LNCaP clone FGC (cell line): ENCODE results near the gene NAALADL1.

Experiments
- DNase-seq: peaks from one replicate; pipeline ENCODE4 v3.0.0-alpha.2; 2011; ENCODE audit warnings: low read depth
- H3K4me3 ChIP-seq: 2 replicates; pipeline ENCODE4 v1.5.1; 2011; ENCODE audit warnings: mild to moderate bottlenecking, low read depth, low read length, control low read depth
- TF ChIP-seq, protein P1 (sequence below): IDR thresholded peaks from 2 replicates; pipeline ENCODE4 v1.5.1; 2012; ENCODE audit warnings: mild to moderate bottlenecking; ENCODE audit not compliant: control insufficient read depth, insufficient read depth; ENCODE audit errors: extremely low read depth

Gene NAALADL1

DNA sequence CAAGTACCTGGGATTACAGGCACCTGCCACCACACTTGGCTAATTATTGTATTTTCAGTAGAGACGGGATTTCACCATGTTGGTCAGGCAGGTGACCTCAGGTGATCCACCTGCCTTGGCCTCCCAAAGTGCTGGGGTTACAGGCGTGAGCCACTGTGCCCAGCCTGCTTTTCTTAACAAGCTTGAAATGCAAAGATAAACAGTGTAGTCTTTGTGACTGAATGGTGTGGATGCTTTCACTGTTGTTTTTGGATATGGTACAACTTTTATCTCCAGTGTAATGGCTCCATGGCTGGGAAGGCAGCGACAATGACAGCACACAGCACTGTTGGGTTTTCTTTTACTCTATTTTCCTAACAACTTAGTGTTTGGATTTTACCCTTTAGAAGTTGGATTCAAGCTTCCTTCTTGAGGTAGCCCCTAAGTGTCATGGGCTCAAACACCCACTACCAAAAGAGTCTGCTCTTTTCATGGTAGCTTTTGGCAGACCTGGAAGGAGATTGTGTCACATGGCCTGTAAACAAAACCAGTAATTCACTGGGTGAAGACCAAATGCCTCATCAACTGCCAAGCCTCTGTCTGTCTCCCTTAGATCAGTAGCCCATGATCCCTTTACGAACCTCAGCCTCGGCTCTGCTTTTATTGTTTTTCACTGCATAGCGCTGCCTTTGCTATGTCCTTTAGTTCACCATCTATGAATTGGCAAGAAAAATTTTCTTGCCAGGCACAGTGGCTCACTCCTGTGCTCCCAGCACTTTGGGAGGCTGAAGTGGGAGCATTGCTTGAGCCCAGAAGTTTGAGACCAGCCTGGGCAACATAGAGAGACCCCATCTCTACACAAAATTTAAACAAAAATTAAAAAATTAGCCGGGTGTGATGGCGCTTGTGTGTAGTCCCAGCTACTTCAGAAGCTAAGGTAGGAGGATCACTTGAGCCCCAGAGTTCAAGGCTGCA is 44.1 kb upstream of the NAALADL1 start:
- TF ChIP-seq, protein P1, sequence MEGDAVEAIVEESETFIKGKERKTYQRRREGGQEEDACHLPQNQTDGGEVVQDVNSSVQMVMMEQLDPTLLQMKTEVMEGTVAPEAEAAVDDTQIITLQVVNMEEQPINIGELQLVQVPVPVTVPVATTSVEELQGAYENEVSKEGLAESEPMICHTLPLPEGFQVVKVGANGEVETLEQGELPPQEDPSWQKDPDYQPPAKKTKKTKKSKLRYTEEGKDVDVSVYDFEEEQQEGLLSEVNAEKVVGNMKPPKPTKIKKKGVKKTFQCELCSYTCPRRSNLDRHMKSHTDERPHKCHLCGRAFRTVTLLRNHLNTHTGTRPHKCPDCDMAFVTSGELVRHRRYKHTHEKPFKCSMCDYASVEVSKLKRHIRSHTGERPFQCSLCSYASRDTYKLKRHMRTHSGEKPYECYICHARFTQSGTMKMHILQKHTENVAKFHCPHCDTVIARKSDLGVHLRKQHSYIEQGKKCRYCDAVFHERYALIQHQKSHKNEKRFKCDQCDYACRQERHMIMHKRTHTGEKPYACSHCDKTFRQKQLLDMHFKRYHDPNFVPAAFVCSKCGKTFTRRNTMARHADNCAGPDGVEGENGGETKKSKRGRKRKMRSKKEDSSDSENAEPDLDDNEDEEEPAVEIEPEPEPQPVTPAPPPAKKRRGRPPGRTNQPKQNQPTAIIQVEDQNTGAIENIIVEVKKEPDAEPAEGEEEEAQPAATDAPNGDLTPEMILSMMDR, result no peak
- peak; percentile 92 for DNase-seq

DNA sequence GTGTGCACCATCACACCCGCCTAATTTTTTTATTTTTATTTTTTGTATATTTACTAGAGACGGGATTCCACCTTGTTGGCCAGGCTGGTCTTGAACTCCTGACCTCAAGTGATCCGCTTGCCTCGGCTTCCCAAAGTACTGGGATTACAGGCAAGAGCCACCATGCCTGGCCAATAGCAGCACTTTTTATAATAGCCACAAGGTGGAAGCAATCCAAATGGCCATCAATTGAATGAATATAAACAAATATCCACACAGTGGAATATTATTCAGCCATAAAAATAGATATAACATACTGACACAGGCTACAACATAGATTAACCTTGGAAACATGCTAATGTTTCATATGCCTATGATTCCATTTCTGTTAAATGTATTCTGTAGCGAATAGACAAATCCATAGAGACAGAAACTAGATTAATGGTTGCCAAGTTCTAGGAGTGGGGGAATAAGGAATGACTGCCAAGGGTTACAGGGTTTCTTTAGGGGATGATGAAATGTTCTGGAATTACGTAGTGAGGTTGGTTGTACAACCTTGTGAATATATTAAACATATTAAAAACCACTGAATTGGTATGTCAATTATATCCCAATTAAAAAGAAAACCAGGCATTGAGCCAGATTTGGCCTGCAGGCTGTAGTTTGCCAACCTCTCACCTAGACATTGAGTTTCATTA is 42.5 kb upstream of the NAALADL1 start:
- DNase-seq, result peak; percentile 75
- TF ChIP-seq, protein P1, result 0 out of 2 replicates have a peak, but pooled peaks have one; percentile 9
- no peak overlapping the region for H3K4me3 ChIP-seq

More for the DNA sequence above, 44.1 kb upstream of the NAALADL1 start:
- peak overlapping the region; percentile 12 for H3K4me3 ChIP-seq

DNA sequence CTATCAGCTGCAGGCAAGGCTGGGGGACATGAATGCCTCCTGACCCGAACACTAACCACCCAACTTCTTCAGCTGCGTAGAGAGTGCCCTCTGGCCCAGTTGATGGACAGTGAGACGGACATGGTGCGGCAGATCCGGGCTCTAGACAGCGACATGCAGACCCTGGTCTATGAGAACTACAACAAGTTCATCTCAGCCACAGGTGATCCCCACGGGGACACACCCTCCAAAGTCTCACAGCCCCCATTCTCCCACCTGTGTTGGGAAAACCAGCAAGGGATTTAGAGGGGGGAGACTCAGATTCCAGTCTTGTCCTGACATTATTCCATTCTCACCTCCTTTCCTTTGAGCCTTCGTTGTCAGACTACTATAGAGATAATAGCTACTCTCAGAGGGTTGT is 38.6 kb upstream of the NAALADL1 start:
- TF ChIP-seq, protein P1, result no peak
- H3K4me3 ChIP-seq, result peak overlapping the region; percentile 75
- DNase-seq, result no peak

GRCh38 chr11:65095974-65096806 is 37.8 kb upstream of the NAALADL1 start, which contains the start of gene VPS51:
Gene VPS51, plus strand, starts transcription at chr11:65096214. Its CDS starts 37 bp downstream, at chr11:65096251.
- DNase-seq, result peak; percentile 87
- H3K4me3 ChIP-seq, result peak within 1 kb of the TSS; percentile 75
- TF ChIP-seq, protein P1, result no peak

DNA sequence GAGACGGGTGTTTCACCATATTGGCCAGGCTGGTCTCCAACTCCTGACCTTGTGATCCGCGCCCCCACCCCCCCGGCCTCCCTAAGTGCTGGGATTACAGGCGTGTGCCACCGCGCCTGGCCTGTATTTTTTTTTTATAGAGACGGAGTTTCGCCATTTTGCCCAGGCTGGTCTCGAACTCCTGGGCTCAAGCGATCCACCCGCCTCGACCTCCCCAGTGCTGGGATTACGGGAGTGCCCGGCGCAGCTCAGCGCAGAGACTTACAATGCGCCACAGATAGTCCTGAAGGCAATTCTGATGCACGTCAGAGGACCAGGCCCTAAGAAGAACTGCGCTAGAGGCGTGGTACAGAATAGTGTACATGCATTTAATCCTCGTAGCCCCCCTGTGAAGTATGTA is 37.1 kb upstream of the NAALADL1 start:
- peak overlapping the region; percentile 75 for H3K4me3 ChIP-seq

DNA sequence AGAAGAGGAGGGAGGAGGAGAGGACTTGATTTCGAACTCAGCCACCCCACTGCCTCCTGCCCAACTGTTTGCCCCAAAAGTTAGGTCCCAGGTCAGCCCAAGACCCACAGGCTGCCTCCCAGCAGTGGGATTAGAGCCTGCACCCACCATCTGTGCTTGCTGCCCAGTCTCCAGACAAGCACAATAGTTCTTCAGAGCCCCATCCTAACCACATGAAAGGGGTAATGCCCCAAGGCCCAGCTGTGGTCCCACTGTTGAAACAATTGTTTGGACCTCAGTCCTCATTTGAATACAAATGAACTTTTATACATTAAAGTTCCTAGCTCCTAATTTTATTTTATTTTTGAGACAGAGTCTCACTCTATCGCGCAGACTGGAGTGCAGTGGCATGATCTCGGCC is 32.3 kb upstream of the NAALADL1 start:
- no peak overlapping the region for H3K4me3 ChIP-seq
- DNase-seq, result no peak
- TF ChIP-seq, protein P1, result no peak

More for the DNA sequence above, 37.1 kb upstream of the NAALADL1 start:
- DNase-seq, result no peak
- TF ChIP-seq, protein P1, result no peak
